ENCODE measurements around the gene SECTM1. TPM values are rescaled to one million over a fixed set of nuclear protein-coding genes. Genes with fewer than 3 reads are reported as not detected.
"Not testable (repeated sequence)": the region's sequence is repeated elsewhere in the genome, so short reads cannot be mapped to it uniquely, and the experiment has no call there.

Gene SECTM1
- total RNA-seq, 1 donor from 2014 or later = 6.7 TPM

- no peak for DNase-seq (ENCODE audit: low spot score)
These were observed 15.3 kb upstream of the SECTM1 start for GRCh38 chr17:82348866-82349265.

- DNase-seq (ENCODE audit: low spot score) = no peak
These were observed 14.9 kb upstream of the SECTM1 start for GRCh38 chr17:82348434-82348833.

- not testable (repeated sequence) for DNase-seq (ENCODE audit: low spot score)
These were observed 14.4 kb upstream of the SECTM1 start for GRCh38 chr17:82347994-82348393.

GRCh38 chr17:82346342-82347300, 13.1 kb upstream of the SECTM1 start:
- no peak for DNase-seq (ENCODE audit: low spot score)

DNA sequence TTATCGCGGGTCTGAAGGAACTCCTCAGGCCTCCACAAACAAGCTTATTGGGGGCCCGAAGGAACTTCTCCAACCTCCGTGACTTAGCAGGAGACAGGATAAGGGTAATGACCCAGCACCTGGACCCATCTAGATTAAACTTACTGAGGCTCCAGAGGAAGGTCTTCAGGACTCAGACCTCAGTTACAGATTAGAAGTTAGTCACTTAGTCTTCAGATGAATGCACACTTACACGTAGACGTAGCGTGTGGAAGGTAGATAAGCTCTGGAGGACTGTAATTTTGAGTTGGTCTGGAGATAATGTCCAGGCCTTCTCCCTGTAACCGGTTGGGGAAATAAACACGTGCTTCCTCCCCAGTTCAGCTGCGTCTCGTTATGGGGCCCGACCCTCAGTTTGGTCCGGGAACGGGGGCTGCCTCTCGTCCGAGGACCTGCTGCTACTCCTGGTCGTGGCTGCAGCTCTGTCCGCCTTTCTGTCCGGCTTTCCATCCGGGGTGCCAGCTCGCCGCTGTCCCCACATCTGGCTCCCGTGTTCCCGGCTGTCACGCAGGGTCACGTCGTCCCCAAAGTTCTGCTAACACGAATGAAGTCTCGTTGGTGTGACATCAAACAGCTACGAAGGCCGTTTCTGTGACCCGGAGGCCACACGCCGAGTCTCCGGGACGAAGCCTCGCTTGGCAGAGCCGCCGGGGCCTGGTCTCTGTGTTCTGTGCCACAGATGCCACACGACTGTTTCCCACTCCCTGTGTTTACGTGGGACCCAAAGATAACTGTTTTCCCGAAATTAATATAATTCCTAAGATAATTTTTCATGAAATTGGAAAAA, 11.8 kb upstream of the SECTM1 start:
- DNase-seq (ENCODE audit: low spot score) = no peak

GRCh38 chr17:82344175-82344907, 10.8 kb upstream of the SECTM1 start:
- DNase-seq (ENCODE audit: low spot score) = no peak

DNA sequence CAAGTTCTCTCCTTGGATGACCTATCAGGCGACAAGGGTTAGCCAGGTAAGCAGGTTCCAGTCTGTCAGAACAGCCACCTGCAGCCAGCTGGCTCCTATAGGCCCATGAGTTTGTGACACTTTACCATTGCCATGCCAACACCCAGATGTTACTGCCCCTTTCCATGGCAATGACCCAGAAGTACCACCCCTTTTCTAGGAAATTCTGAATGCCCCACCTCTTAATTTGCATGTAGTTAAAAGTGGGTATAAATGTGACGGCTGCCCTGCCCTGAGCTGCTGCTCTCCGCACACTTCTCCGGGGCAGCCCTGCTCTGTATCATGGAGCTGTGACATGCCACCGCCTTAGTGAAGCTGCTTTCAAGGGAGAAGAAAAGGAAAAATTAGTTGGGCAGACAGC, 10.0 kb upstream of the SECTM1 start:
- DNase-seq (ENCODE audit: low spot score) = no peak

DNA sequence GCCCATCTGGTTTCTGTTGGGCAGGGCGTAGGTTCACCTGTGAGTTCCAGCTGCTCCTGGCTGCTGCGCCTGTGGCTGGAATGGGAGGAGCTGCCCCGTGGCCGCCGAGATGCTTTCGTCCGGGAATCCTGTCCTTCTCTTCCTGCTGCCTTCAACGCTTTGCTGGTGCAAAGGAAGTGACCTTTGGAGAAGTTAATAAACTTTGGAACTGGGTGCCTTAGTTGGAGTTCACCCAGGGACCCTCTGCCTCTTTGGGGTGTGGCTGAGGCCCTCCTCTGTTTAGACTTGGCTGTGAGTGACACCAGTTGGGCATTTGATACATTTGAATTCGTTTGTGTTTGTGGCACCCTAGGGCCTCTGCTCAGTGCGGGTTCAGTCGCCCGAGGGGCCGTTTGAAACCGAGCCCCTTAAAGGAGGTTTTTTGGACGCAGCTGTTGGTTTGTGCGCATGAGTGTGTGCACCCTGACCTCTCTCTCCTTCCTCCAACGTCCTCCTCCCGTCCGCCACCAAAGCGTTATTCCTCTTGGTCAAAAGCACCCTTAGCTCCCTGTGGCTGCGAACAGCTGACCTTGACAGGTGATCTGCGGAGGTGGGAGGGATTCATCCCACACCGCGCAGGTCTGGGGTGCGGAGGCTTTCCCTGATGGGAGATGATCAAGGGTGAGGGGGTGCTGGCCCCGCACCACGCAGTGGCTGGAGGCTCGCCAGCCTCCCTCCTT, 9.0 kb upstream of the SECTM1 start:
- DNase-seq (ENCODE audit: low spot score) = no peak

- DNase-seq (ENCODE audit: low spot score) = no peak
These were observed 6.3 kb upstream of the SECTM1 start for GRCh38 chr17:82339634-82340580.

DNA sequence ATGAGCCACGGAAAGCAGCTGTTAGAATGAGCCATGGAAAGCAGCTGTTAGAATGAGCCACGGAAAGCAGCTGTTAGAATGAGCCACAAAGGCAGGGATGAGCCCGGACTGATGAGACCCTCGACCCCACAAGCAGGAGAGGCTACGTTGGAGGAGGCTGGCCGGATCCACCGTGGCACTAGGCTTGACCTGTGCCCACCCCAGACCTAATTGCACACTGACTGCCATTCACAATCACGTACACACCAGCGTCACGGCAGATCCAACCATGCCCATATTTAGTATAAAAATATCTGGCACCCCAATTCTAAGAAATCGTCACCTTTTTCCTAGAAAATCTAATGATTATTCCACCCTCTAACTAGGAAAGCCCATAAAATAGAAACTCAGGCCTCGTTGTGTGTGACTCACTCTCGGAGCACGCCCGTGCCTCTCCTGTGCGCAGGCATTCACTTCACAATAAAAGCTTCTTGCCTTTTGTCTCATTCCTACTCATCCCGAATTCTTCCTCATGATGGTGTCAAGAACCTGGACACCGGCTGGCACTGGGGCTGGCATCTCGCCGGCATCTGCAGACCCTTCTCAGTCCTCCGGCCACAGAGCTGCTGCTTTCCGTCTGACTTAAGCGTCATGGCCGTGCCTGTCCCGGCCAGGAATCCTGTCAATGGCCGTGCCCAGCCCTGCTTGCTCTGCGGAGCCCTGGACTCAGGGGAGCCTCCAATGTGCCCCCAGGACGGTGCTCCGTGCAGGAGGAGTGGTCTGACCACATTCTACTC, 5.5 kb upstream of the SECTM1 start:
- DNase-seq (ENCODE audit: low spot score) = peak; percentile 86

GRCh38 chr17:82334622-82335394, 1.2 kb upstream of the SECTM1 start:
- no peak for DNase-seq (ENCODE audit: low spot score)

GRCh38 chr17:82334204-82334621, 647 bp upstream of the SECTM1 start:
- no peak for DNase-seq (ENCODE audit: low spot score)

- peak; percentile 58 for DNase-seq (ENCODE audit: low spot score)
These were observed 792 bp downstream of the SECTM1 start for GRCh38 chr17:82332669-82333278.

DNA sequence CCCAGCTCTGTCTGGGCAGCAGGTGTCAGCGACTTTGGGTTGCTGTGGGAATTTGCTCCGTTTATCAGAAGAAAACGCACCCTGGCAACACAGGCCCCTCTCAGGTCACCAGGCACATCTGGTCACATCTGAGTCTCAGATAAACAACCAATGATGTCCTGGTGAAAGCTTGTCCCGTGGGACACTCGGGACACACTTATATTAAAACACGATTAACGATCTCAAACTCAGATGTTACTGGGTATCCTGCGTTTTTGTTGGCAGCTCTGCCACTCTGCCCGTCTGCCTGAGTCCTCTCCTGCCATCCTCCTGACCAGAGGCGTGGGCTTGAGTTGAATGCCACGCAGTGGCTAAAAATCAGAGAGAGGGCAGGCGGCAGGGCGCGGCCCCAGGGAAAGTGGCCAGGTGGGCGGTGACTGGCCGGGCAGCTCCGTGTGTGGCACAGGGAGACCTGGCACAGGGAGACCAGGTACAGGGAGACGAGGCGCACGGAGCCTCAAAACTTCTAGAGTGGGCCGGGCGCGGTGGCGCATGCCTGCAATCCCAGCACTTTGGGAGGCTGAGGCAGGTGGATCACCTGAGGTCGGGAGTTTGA, 2.1 kb downstream of the SECTM1 start:
- DNase-seq (ENCODE audit: low spot score) = no peak

- peak; percentile 76 for DNase-seq (ENCODE audit: low spot score)
These were observed 3.0 kb downstream of the SECTM1 start for GRCh38 chr17:82330322-82331239.

GRCh38 chr17:82329683-82330321, 3.8 kb downstream of the SECTM1 start:
- DNase-seq (ENCODE audit: low spot score) = no peak

All from umbilical cord (tissue), 2 donors.